Activated T-helper 17 cell treated with anti-CD3 and anti-CD28 coated beads, Interleukin-2, amount 50 U/mL, for 72 hours (primary cell): Measurements from ENCODE around the gene DLG2. TPM values are rescaled to one million over a fixed set of nuclear protein-coding genes. Genes with fewer than 3 reads are reported as not detected.

ENCODE experiments used
- ATAC-seq: fragments of 150-1000 bp; cut with Tn5 transposase; replicated peaks from 2 replicates; pipeline ENCODE4 v1.10.0; 2021; ENCODE audit warnings: mild to moderate bottlenecking, moderate library complexity
- H3K27ac Mint-ChIP-seq: one replicate; pipeline ENCODE4 v1.8.0; 2022; ENCODE audit warnings: mixed read lengths
- H3K27me3 Mint-ChIP-seq: one replicate; pipeline ENCODE4 v1.8.0; 2022; ENCODE audit warnings: mixed read lengths
- H3K36me3 Mint-ChIP-seq: one replicate; pipeline ENCODE4 v1.8.0; 2022; ENCODE audit warnings: low read depth, mild to moderate bottlenecking, mixed read lengths
- H3K4me1 Mint-ChIP-seq: one replicate; pipeline ENCODE4 v1.8.0; 2022; ENCODE audit warnings: mixed read lengths
- H3K4me3 Mint-ChIP-seq: one replicate; pipeline ENCODE4 v1.8.0; 2022; ENCODE audit warnings: mild to moderate bottlenecking, mixed read lengths
- H3K9me3 Mint-ChIP-seq: one replicate; pipeline ENCODE4 v1.8.0; 2022; ENCODE audit warnings: mixed read lengths
- total RNA-seq, 2 donors: library from RNA; stranded (reverse); gene quantifications; one replicate each; pipeline ENCODE4 v1.2.3, GENCODE V29; 2022

Gene DLG2
- total RNA-seq, 2 donors from 2014 or later, result 1.5 to 1.9 TPM

DNA sequence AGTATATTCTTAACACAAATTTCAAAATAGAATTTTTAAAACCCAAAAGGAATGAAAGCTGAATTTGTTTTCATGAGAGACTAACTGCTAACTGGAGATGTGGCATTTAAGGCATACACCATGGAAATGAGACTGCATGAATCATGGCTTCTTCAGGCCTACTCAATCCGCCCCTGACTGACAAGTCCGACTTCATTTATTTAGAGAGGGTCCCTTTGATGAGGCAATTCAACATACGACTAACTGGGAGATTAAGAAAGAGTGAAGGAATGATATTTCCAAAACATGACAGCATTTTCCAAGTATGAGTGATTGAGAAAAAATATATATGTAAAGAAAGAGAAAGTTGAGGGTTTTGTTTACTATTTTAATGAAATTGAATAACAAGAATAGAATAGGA lies 720.1 kb downstream of the DLG2 start:
- Mint-ChIP-seq H3K36me3 (no peaks in the 10 kb centered on the region), H3K27me3 (no peaks in the 10 kb centered on the region), H3K4me3 (no peak overlapping the region), H3K27ac (no peak overlapping the region), H3K4me1 (no peaks in the 10 kb centered on the region), H3K9me3 (peaks cover 36% of the 10 kb centered on the region)
- no peak for ATAC-seq

DNA sequence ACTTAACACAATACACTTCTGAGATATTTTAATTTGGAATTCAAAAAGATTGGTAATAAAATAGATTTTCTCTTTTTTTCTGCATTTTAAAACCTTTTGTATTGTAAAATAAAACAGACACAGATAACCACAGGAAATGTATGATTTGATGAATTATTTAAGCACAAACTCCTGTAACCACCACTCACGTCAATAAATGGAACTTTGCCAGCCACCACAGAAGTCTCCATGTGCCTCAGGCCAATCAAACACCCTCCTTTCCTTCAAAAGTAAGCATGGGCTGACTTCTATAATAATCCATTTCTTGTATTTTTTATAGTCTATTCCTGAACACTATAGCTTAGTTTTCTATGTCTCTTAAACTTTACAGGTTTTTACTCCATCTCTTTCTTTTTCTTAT lies 721.7 kb downstream of the DLG2 start:
- Mint-ChIP-seq H3K27ac (no peak overlapping the region), H3K9me3 (peaks cover 32% of the 10 kb centered on the region), H3K4me3 (no peak overlapping the region), H3K36me3 (no peaks in the 10 kb centered on the region), H3K27me3 (no peaks in the 10 kb centered on the region), H3K4me1 (no peaks in the 10 kb centered on the region)
- ATAC-seq, result no peak

- ATAC-seq, result no peak
- Mint-ChIP-seq H3K36me3 (no peaks in the 10 kb centered on the region), H3K4me1 (no peaks in the 10 kb centered on the region), H3K4me3 (no peak overlapping the region), H3K27me3 (no peaks in the 10 kb centered on the region), H3K27ac (no peak overlapping the region), H3K9me3 (peaks cover 31% of the 10 kb centered on the region)
Observed at GRCh38 chr11:84902445-84902844, 724.7 kb downstream of the DLG2 start.

GRCh38 chr11:84901991-84902390 lies 725.2 kb downstream of the DLG2 start:
- no peak overlapping the region for H3K27ac Mint-ChIP-seq
- H3K4me1 Mint-ChIP-seq, result no peaks in the 10 kb centered on the region
- H3K4me3 Mint-ChIP-seq, result no peak overlapping the region
- ATAC-seq, result no peak
- no peaks in the 10 kb centered on the region for H3K36me3 Mint-ChIP-seq
- H3K9me3 Mint-ChIP-seq, result peaks cover 27% of the 10 kb centered on the region
- H3K27me3 Mint-ChIP-seq, result no peaks in the 10 kb centered on the region

DNA sequence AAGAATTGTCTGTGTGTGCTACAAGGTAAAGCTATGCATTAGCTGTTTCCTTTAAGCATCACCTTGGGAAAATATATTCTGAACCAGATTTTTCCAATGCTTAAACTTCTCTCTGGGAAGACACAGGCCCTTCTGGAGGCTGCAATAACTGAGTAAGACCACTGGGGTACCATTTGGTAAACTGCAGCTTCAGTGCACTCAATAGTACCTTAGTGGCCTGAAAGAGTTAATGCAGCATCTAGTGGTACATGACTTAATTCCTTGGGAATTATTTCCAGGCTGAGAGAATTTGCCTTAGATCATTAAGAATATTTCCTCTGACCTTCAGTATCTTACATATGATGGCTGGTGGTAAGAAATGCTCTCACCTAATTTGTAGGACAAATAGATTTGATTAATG lies 727.4 kb downstream of the DLG2 start:
- no peak for ATAC-seq
- Mint-ChIP-seq H3K4me1 (no peaks in the 10 kb centered on the region), H3K27ac (no peak overlapping the region), H3K27me3 (no peaks in the 10 kb centered on the region), H3K9me3 (peaks cover 23% of the 10 kb centered on the region), H3K36me3 (no peaks in the 10 kb centered on the region), H3K4me3 (no peak overlapping the region)

- H3K36me3 Mint-ChIP-seq, result no peaks in the 10 kb centered on the region
Observed at GRCh38 chr11:84899134-84899533, 728.0 kb downstream of the DLG2 start.

GRCh38 chr11:84894666-84895065 lies 732.5 kb downstream of the DLG2 start:
- Mint-ChIP-seq H3K27ac (no peak overlapping the region), H3K4me1 (no peaks in the 10 kb centered on the region), H3K9me3 (peaks cover 20% of the 10 kb centered on the region), H3K27me3 (no peaks in the 10 kb centered on the region), H3K36me3 (no peaks in the 10 kb centered on the region), H3K4me3 (no peak overlapping the region)
- ATAC-seq, result no peak

More at GRCh38 chr11:84899134-84899533, 728.0 kb downstream of the DLG2 start:
- Mint-ChIP-seq H3K4me3 (no peak overlapping the region), H3K9me3 (peaks cover 22% of the 10 kb centered on the region), H3K27ac (no peak overlapping the region), H3K4me1 (no peaks in the 10 kb centered on the region), H3K27me3 (no peaks in the 10 kb centered on the region)
- no peak for ATAC-seq

DNA sequence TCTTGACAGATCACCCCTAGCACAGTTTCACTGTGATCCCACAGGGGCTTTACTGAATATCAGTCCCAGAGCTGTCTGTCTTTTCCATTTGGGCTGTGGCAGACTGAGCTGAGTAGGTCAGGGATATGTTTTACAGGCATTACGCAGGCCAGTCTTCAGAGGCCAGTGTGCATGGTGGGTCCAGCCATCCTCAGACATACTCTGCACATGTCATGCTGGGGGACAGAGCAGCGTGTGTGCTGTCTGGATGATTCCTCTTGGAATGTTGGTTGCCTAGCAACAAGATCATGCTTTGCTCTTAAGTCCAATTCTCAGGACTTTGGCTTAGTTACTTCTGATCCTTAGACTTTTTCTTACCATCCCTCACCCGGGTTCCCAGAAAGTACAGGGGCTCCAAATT lies 736.5 kb downstream of the DLG2 start:
- Mint-ChIP-seq H3K4me3 (no peak overlapping the region), H3K9me3 (peaks cover 22% of the 10 kb centered on the region), H3K27ac (no peak overlapping the region)

GRCh38 chr11:84889556-84889955 lies 737.6 kb downstream of the DLG2 start:
- Mint-ChIP-seq H3K27ac (no peak overlapping the region), H3K4me3 (no peak overlapping the region), H3K9me3 (peaks cover 27% of the 10 kb centered on the region), H3K4me1 (no peaks in the 10 kb centered on the region), H3K27me3 (no peaks in the 10 kb centered on the region), H3K36me3 (no peaks in the 10 kb centered on the region)
- no peak for ATAC-seq

More for the DNA sequence above, 736.5 kb downstream of the DLG2 start:
- H3K4me1 Mint-ChIP-seq, result no peaks in the 10 kb centered on the region
- no peak for ATAC-seq
- no peaks in the 10 kb centered on the region for H3K27me3 Mint-ChIP-seq
- no peaks in the 10 kb centered on the region for H3K36me3 Mint-ChIP-seq

DNA sequence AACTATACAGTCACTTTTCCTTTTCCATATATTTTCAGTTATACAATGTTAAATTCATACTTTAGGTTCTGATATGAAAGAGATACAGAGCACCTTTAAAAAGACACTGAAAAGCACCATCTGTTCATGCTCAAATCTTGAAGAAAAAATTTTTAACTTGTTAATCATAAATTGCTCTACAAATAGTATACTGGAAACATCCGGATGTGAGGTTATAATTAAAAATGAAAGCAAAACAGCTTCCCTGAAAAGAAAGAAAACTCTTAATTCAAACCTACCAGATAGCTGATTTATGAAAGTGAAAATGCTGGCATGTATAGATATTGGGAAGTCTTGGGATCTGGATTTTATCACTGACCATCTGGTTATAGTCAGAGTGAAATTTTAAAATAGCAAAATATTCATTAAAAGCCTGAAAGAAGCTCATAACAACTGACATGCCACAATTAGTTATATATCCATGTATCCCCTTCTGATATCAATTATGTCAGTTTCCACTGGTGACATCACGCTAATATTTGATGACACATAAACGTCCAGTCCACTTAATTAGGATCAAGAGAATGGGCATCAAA lies 740.0 kb downstream of the DLG2 start:
- no peak overlapping the region for H3K27ac Mint-ChIP-seq
- no peak overlapping the region for H3K4me3 Mint-ChIP-seq
- no peak for ATAC-seq
- H3K27me3 Mint-ChIP-seq, result no peaks in the 10 kb centered on the region
- peaks cover 22% of the 10 kb centered on the region for H3K9me3 Mint-ChIP-seq
- H3K4me1 Mint-ChIP-seq, result no peaks in the 10 kb centered on the region
- H3K36me3 Mint-ChIP-seq, result no peaks in the 10 kb centered on the region

DNA sequence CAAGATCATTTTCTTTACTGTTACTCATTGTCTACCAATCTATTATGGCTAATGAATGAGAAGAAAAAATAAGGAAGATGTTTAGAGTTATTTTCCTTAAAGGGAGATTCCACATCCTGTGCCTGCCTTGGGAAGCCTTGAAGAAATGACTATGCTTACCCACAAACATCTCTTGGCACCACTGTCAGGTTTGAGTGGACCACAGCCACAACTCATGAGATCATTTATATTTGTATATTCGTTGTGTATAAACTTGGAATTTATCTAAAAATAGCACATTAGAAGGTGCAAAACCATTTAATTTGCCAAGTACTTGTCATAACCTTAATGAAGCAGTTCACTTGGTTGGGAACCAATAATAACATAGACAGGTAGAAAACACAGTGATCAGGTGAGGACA lies 740.8 kb downstream of the DLG2 start:
- H3K27me3 Mint-ChIP-seq, result no peaks in the 10 kb centered on the region
- H3K36me3 Mint-ChIP-seq, result no peaks in the 10 kb centered on the region
- H3K27ac Mint-ChIP-seq, result no peak overlapping the region
- H3K4me1 Mint-ChIP-seq, result no peaks in the 10 kb centered on the region
- ATAC-seq, result no peak
- H3K9me3 Mint-ChIP-seq, result peaks cover 23% of the 10 kb centered on the region
- H3K4me3 Mint-ChIP-seq, result no peak overlapping the region

DNA sequence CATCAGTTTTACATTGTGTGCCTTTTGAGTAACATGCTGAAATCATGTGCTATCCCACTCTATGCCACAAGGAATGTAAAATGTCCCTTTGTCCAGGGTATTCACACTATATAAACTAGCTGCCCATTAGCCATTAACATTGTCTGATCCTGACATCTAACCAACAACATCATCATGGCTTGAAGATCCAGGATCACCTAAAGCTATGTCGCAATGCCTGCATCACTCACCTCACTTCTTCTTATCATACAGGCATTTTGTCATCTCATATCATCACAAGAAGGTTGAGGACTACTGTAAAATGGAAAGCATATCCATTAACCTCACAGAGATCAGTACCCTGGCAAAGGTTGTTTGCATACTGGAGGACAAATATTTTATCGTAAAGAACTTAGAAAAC lies 742.3 kb downstream of the DLG2 start:
- ATAC-seq, result no peak
- H3K27ac Mint-ChIP-seq, result no peak overlapping the region
- peaks cover 27% of the 10 kb centered on the region for H3K9me3 Mint-ChIP-seq
- no peak overlapping the region for H3K4me3 Mint-ChIP-seq
- H3K4me1 Mint-ChIP-seq, result no peaks in the 10 kb centered on the region
- H3K27me3 Mint-ChIP-seq, result no peaks in the 10 kb centered on the region
- no peaks in the 10 kb centered on the region for H3K36me3 Mint-ChIP-seq

DNA sequence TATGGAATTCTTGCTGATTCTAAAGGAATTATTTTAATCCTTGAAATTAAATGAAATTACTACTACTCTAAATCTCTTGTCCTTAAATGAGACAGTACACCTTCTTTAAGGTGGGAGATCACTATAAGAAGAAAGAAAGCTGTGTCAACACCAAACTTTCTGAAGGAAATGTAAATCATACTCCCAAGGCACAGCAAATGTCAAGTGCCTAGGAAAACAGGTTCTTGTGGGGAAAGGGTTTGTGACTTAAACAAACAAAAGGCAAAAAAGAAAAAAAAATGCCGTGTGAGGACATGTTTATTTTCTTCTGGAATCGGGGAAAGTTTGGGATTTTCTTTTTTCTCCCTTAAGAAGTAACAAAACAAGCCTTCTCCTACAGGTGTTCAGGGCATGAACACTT lies 745.1 kb downstream of the DLG2 start:
- H3K27ac Mint-ChIP-seq, result no peak overlapping the region
- no peak overlapping the region for H3K4me3 Mint-ChIP-seq
- H3K9me3 Mint-ChIP-seq, result peaks cover 26% of the 10 kb centered on the region

GRCh38 chr11:84871116-84871515 lies 756.0 kb downstream of the DLG2 start:
- H3K4me3 Mint-ChIP-seq, result no peak overlapping the region
- no peaks in the 10 kb centered on the region for H3K27me3 Mint-ChIP-seq
- no peak overlapping the region for H3K27ac Mint-ChIP-seq
- H3K4me1 Mint-ChIP-seq, result no peaks in the 10 kb centered on the region
- H3K9me3 Mint-ChIP-seq, result peaks cover 37% of the 10 kb centered on the region
- H3K36me3 Mint-ChIP-seq, result no peaks in the 10 kb centered on the region
- no peak for ATAC-seq

More for the DNA sequence above, 745.1 kb downstream of the DLG2 start:
- Mint-ChIP-seq H3K27me3 (no peaks in the 10 kb centered on the region), H3K36me3 (no peaks in the 10 kb centered on the region), H3K4me1 (no peaks in the 10 kb centered on the region)
- ATAC-seq, result no peak

DNA sequence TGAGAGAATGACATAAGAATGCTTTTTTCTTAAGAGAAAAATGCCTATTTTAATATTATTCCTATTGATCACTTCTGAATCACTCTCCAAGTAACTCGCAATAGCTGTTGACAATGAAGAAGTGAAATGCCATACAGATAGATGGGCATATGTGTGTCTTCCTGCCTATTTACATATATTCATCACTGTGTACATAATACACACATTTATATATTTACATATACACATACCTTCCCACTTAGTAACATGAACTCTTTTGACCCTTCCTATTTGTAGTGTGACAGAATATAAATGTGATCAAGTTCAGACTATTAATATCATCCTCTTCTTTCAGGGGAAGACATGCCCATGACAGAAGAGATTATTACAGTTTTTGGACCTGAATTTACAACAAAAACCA lies 756.7 kb downstream of the DLG2 start:
- Mint-ChIP-seq H3K27ac (no peak overlapping the region), H3K9me3 (peaks cover 40% of the 10 kb centered on the region), H3K27me3 (no peaks in the 10 kb centered on the region)

DNA sequence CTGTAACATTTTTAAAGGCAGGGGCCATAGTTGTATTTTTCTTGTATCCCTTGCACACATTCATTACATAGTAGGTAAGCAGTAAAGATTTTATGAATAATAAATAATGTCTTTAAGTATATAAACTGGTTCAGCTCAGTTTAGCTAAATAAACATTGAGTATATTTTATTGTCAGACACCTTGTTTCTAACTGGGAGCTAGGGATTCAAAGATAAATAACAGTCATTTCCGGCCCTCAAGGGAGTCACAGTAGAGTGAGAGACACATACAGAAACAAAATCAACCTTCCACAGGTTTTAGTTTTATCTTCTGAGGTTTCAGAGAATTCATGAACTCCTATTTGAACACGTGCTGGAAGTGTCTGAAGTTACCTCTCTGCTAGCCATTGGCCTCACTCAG lies 760.2 kb downstream of the DLG2 start:
- H3K27ac Mint-ChIP-seq, result no peak overlapping the region
- no peaks in the 10 kb centered on the region for H3K36me3 Mint-ChIP-seq
- no peaks in the 10 kb centered on the region for H3K4me1 Mint-ChIP-seq
- no peak for ATAC-seq
- no peak overlapping the region for H3K4me3 Mint-ChIP-seq
- no peaks in the 10 kb centered on the region for H3K27me3 Mint-ChIP-seq
- peaks cover 31% of the 10 kb centered on the region for H3K9me3 Mint-ChIP-seq

More for the DNA sequence above, 756.7 kb downstream of the DLG2 start:
- H3K4me1 Mint-ChIP-seq, result no peaks in the 10 kb centered on the region
- no peaks in the 10 kb centered on the region for H3K36me3 Mint-ChIP-seq
- no peak overlapping the region for H3K4me3 Mint-ChIP-seq
- no peak for ATAC-seq
